GM23338 (cell line): ENCODE data around the gene IRF8. TPM values are rescaled to one million over a fixed set of nuclear protein-coding genes. Genes with fewer than 3 reads are reported as not detected.

ENCODE experiments used
- ATAC-seq: fragments of 200-7000 bp; cut with Tn5 transposase; 3 replicates; pipeline ENCODE4 v1.9.1; 2020
- DNase-seq: peaks from one replicate; pipeline ENCODE4 v3.0.0-alpha.2; 2015; ENCODE audit warnings: low spot score
- H2AFZ ChIP-seq: fragments of 200-600 bp; sonication (generic); 2 replicates; pipeline ENCODE4 v1.8.0; 2016; ENCODE audit warnings: antibody characterized with exemption, mild to moderate bottlenecking, moderate library complexity
- H3F3A ChIP-seq: fragments of 200-600 bp; sonication (generic); replicated peaks from 2 replicates; pipeline ENCODE4 v1.8.0; 2017; ENCODE audit warnings: antibody characterized with exemption, mixed run types, low read depth
- H3K27ac ChIP-seq: fragments of 200-600 bp; sonication (generic); 2 replicates; pipeline ENCODE4 v1.6.1; 2016; ENCODE audit warnings: low read depth
- H3K27me3 ChIP-seq: fragments of 200-600 bp; sonication (generic); 2 replicates; pipeline ENCODE4 v1.8.0; 2016; ENCODE audit warnings: mild to moderate bottlenecking, mixed run types, moderate library complexity; ENCODE audit not compliant: insufficient read depth
- H3K36me3 ChIP-seq: fragments of 200-600 bp; sonication (generic); 2 replicates; pipeline ENCODE4 v1.8.0; 2016; ENCODE audit warnings: mild to moderate bottlenecking; ENCODE audit not compliant: insufficient read depth
- H3K4me1 ChIP-seq: fragments of 200-600 bp; sonication (generic); 2 replicates; pipeline ENCODE4 v1.8.0; 2016; ENCODE audit warnings: mild to moderate bottlenecking, moderate library complexity; ENCODE audit not compliant: insufficient read depth
- H3K4me2 ChIP-seq: fragments of 200-600 bp; sonication (generic); 2 replicates; pipeline ENCODE4 v1.7.1; 2017; ENCODE audit warnings: mixed run types
- H3K4me3 ChIP-seq: fragments of 200-600 bp; sonication (generic); 2 replicates; pipeline ENCODE4 v1.6.1; 2016; ENCODE audit warnings: mixed run types
- H3K79me2 ChIP-seq: fragments of 200-600 bp; sonication (generic); replicated peaks from 2 replicates; pipeline ENCODE4 v1.8.0; 2017; ENCODE audit warnings: mild to moderate bottlenecking; ENCODE audit not compliant: insufficient read depth
- H3K9me2 ChIP-seq: fragments of 200-600 bp; sonication (generic); 2 replicates; pipeline ENCODE4 v1.8.0; 2017; ENCODE audit not compliant: insufficient read depth
- H4K20me1 ChIP-seq: fragments of 200-600 bp; sonication (generic); replicated peaks from 2 replicates; pipeline ENCODE4 v1.8.0; 2017; ENCODE audit warnings: mild to moderate bottlenecking; ENCODE audit not compliant: insufficient read depth
- H3K27ac Mint-ChIP-seq: 2 replicates; pipeline ENCODE4 v1.8.0; 2020; ENCODE audit warnings: inconsistent platforms, mild to moderate bottlenecking, moderate library complexity, mixed read lengths
- H3K27me3 Mint-ChIP-seq: 3 replicates; pipeline ENCODE4 v1.8.0; 2022; ENCODE audit warnings: low read depth, mild to moderate bottlenecking, moderate library complexity, mixed read lengths, inconsistent platforms; ENCODE audit not compliant: insufficient read depth, poor library complexity
- H3K36me3 Mint-ChIP-seq: 3 replicates; pipeline ENCODE4 v1.8.0; 2021; ENCODE audit warnings: low read depth, mild to moderate bottlenecking, inconsistent platforms, moderate library complexity, mixed read lengths
- H3K4me1 Mint-ChIP-seq: 3 replicates; pipeline ENCODE4 v1.8.0; 2020; ENCODE audit warnings: mild to moderate bottlenecking, inconsistent platforms, mixed read lengths
- H3K4me3 Mint-ChIP-seq: 3 replicates; pipeline ENCODE4 v1.8.0; 2021; ENCODE audit warnings: moderate library complexity, mild to moderate bottlenecking, inconsistent platforms, mixed read lengths
- H3K9me3 Mint-ChIP-seq: 3 replicates; pipeline ENCODE4 v1.8.0; 2020; ENCODE audit warnings: moderate library complexity, mild to moderate bottlenecking, inconsistent platforms, mixed read lengths
- CREB1 ChIP-seq: fragments of 250-450 bp; sonication (Bioruptor Pico); IDR thresholded peaks from 2 replicates; pipeline ENCODE4 v1.5.0; 2020; ENCODE audit warnings: low read depth, mild to moderate bottlenecking, moderate library complexity
- CTCF ChIP-seq, 2 experiments: fragments of 200-600 bp in 1 of 2; sonication (generic) in 1 of 2; conservative IDR thresholded peaks; 2 replicates each; pipeline versions ENCODE4 v1.5.1 to v1.6.1; 2016 to 2017; ENCODE audit warnings: antibody characterized with exemption in 2 of 2, low read depth in 2 of 2, mild to moderate bottlenecking in 2 of 2, moderate library complexity in 1 of 2
- EZH2 ChIP-seq: fragments of 200-600 bp; sonication (generic); IDR thresholded peaks from one replicate; pipeline ENCODE4 v1.8.0; 2017; ENCODE audit warnings: antibody characterized with exemption, mild to moderate bottlenecking, low read depth; ENCODE audit not compliant: unreplicated experiment
- EZH2phosphoT487 ChIP-seq: fragments of 200-600 bp; sonication (generic); IDR thresholded peaks from one replicate; pipeline ENCODE4 v1.8.1; 2018; ENCODE audit warnings: antibody characterized with exemption; ENCODE audit not compliant: unreplicated experiment
- JUNB ChIP-seq: IDR thresholded peaks from one replicate; pipeline ENCODE4 v1.6.1; 2016; ENCODE audit warnings: antibody characterized with exemption; ENCODE audit not compliant: unreplicated experiment
- NANOG ChIP-seq: IDR thresholded peaks from 2 replicates; pipeline ENCODE4 v1.6.1; 2016; ENCODE audit warnings: antibody characterized with exemption, borderline replicate concordance
- POLR2AphosphoS5 ChIP-seq: IDR thresholded peaks from 2 replicates; pipeline ENCODE4 v1.6.1; 2016; ENCODE audit warnings: antibody characterized with exemption, low read depth
- REST ChIP-seq: IDR thresholded peaks from one replicate; pipeline ENCODE4 v1.6.1; 2018; ENCODE audit warnings: antibody characterized with exemption; ENCODE audit not compliant: unreplicated experiment
- STAT1 ChIP-seq: IDR thresholded peaks from one replicate; pipeline ENCODE4 v1.6.1; 2016; ENCODE audit warnings: antibody characterized with exemption; ENCODE audit not compliant: unreplicated experiment
- ZNF114 ChIP-seq: fragments of 250-450 bp; sonication (Bioruptor Pico); IDR thresholded peaks from 2 replicates; pipeline ENCODE4 v1.5.0; 2020; ENCODE audit warnings: mild to moderate bottlenecking, moderate library complexity
- ZNF331 ChIP-seq: fragments of 250-450 bp; sonication (Bioruptor Pico); IDR thresholded peaks from 2 replicates; pipeline ENCODE4 v1.5.0; 2020; ENCODE audit warnings: low read depth, mild to moderate bottlenecking, moderate library complexity
- polyA plus RNA-seq: library from polyadenylated mRNA; unstranded; fragments of >200 nt; fragmentation: Nextera tagmentation; extraction: Ambion mirVana; gene quantifications from 2 replicates; pipeline ENCODE4 v1.2.1, GENCODE V29; 2016
- total RNA-seq: library from RNA; depleted of rRNA; stranded (reverse); fragments of >200 nt; shearing (Covaris generic); gene quantifications from 2 replicates; pipeline ENCODE4 v1.2.3, GENCODE V29; 2014

IRF8 gene
- total and polyA plus RNA-seq, 2 experiments from 2014 or later, result 0.47 to 2.8 TPM

GRCh38 chr16:85878407-85878806 lies 20.6 kb upstream of the IRF8 start:
- no peaks in the 10 kb centered on the region for H3K9me2 ChIP-seq
- H3F3A ChIP-seq, result no peaks in the 10 kb centered on the region
- H3K27ac ChIP-seq, result no peak overlapping the region
- H3K36me3 Mint-ChIP-seq, result no peaks in the 10 kb centered on the region
- no peak for TF ChIP-seq ZNF331 (CRISPR knock-in tag)
- TF ChIP-seq NANOG, result no peak
- H3K4me3 ChIP-seq, result no peak overlapping the region
- no peak overlapping the region for H3K4me2 ChIP-seq
- H4K20me1 ChIP-seq, result no peaks in the 10 kb centered on the region
- no peaks in the 10 kb centered on the region for H3K4me1 ChIP-seq
- H3K4me3 Mint-ChIP-seq, result no peak overlapping the region
- no peaks in the 10 kb centered on the region for H3K4me1 Mint-ChIP-seq
- no peak overlapping the region for H3K27ac Mint-ChIP-seq
- no peaks in the 10 kb centered on the region for H3K79me2 ChIP-seq
- DNase-seq, result no peak
- H3K9me3 Mint-ChIP-seq, result no peaks in the 10 kb centered on the region; the same call in 2 of the 3 replicates
- H3K36me3 ChIP-seq, result no peaks in the 10 kb centered on the region
- peaks cover 3% of the 10 kb centered on the region for H3K27me3 Mint-ChIP-seq
- no peak for ATAC-seq
- H3K27me3 ChIP-seq, result no peaks in the 10 kb centered on the region
- no peak overlapping the region for H2AFZ ChIP-seq

GRCh38 chr16:85878875-85879274 lies 20.1 kb upstream of the IRF8 start:
- Histone ChIP-seq H3K9me2 (no peaks in the 10 kb centered on the region), H3K4me3 (no peak overlapping the region), H3K27ac (no peak overlapping the region), H3K27me3 (no peaks in the 10 kb centered on the region), H3F3A (no peaks in the 10 kb centered on the region), H4K20me1 (no peaks in the 10 kb centered on the region), H2AFZ (no peak overlapping the region), H3K4me1 (no peaks in the 10 kb centered on the region), H3K4me2 (no peak overlapping the region), H3K36me3 (no peaks in the 10 kb centered on the region), H3K79me2 (no peaks in the 10 kb centered on the region)
- Mint-ChIP-seq H3K4me1 (no peaks in the 10 kb centered on the region), H3K9me3 (no peaks in the 10 kb centered on the region; the same call in 2 of the 3 replicates), H3K4me3 (no peak overlapping the region), H3K36me3 (no peaks in the 10 kb centered on the region), H3K27ac (no peak overlapping the region), H3K27me3 (peaks cover 7% of the 10 kb centered on the region)
- ATAC-seq (no peak; the same call in 2 of the 3 replicates), DNase-seq (peak; percentile 17)
- TF ChIP-seq CTCF (conservative IDR thresholded peaks at IDR 0.05; ENCODE audit: low read depth in 2 of 2) (no peak; a peak in 1 of 4 replicates), STAT1 (no peak), NANOG (no peak), ZNF331 (CRISPR knock-in tag) (no peak), EZH2 (no peak), REST (no peak), ZNF114 (CRISPR knock-in tag) (no peak), EZH2phosphoT487 (no peak), POLR2AphosphoS5 (no peak), JUNB (no peak), CREB1 (CRISPR knock-in tag) (no peak)
